Lung (tissue), 12 donors: ENCODE measurements around the gene PBRM1. TPM values are rescaled to one million over a fixed set of nuclear protein-coding genes. Genes with fewer than 3 reads are reported as not detected.
"Not testable (repeated sequence)": the region's sequence is repeated elsewhere in the genome, so short reads cannot be mapped to it uniquely, and the experiment has no call there.

Experiments
- ATAC-seq: fragments of 200-7000 bp; cut with Tn5 transposase; one replicate; pipeline ENCODE4 v1.9.1; 2020; ENCODE audit warnings: moderate number of reproducible peaks; ENCODE audit not compliant: insufficient read depth, low FRiP score
- DNase-seq, 3 donors: peaks; one replicate each; pipeline ENCODE4 v3.0.0-alpha.2; 2013 to 2017
- H3K27ac ChIP-seq, 2 donors: one replicate each; pipeline ENCODE4 v1.5.1; 2013; ENCODE audit warnings: mild to moderate bottlenecking in 2 of 2, moderate library complexity in 2 of 2, control low read depth in 1 of 2, inconsistent platforms in 1 of 2, low read depth in 1 of 2, low read length in 1 of 2
- H3K27me3 ChIP-seq, 3 donors: one replicate each; pipeline ENCODE4 v1.5.1; 2013; ENCODE audit warnings: low read length in 2 of 3; ENCODE audit not compliant: control insufficient read depth in 3 of 3, insufficient read depth in 3 of 3
- H3K36me3 ChIP-seq, 4 donors: one replicate each; pipeline ENCODE4 v1.5.1; 2013; ENCODE audit warnings: low read length in 4 of 4, mild to moderate bottlenecking in 1 of 4, moderate library complexity in 1 of 4; ENCODE audit not compliant: control insufficient read depth in 4 of 4, insufficient read depth in 4 of 4
- H3K4me1 ChIP-seq, 5 donors: one replicate each; pipeline ENCODE4 v1.5.1; 2013; ENCODE audit warnings: low read length in 5 of 5, mild to moderate bottlenecking in 2 of 5, moderate library complexity in 1 of 5; ENCODE audit not compliant: control insufficient read depth in 5 of 5, insufficient read depth in 5 of 5
- H3K4me3 ChIP-seq: one replicate; pipeline ENCODE4 v1.5.1; 2013; ENCODE audit warnings: mild to moderate bottlenecking, control low read depth, moderate library complexity
- H3K9ac ChIP-seq, 2 donors: one replicate each; pipeline ENCODE4 v1.5.1; 2013; ENCODE audit warnings: low read length in 2 of 2, control low read depth in 1 of 2; ENCODE audit not compliant: insufficient read depth in 1 of 2
- H3K9me3 ChIP-seq, 4 donors: one replicate each; pipeline ENCODE4 v1.5.1; 2013; ENCODE audit warnings: low read length in 3 of 4, mild to moderate bottlenecking in 1 of 4, moderate library complexity in 1 of 4; ENCODE audit not compliant: control insufficient read depth in 4 of 4, insufficient read depth in 3 of 4
- WGBS, 2 donors: extraction: QIAGEN DNeasy Blood & Tissue Kit; methylation state at CpG; one replicate each; pipeline ENCODE4 v1.1.7; 2013; 5-methylcytosine and 5-hydroxymethylcytosine counted together
- polyA plus RNA-seq, 2 donors: library from polyadenylated mRNA; stranded (reverse); fragments of 200-250 nt; gene quantifications; one replicate each; pipeline ENCODE4 v1.2.1, GENCODE V29; 2013
- total RNA-seq, 2 donors: library from RNA; depleted of rRNA in 1 of 2; stranded (reverse); fragments of >200 nt in 1 of 2; gene quantifications; one replicate each; pipeline ENCODE4 v1.2.1, GENCODE V29; 2014 to 2021
- TF ChIP-seq, protein P1 (sequence below): IDR thresholded peaks from 2 replicates; pipeline ENCODE4 v1.5.1; 2012; ENCODE audit warnings: mild to moderate bottlenecking; ENCODE audit errors: control extremely low read depth, extremely low read depth
- donor health status: control.
- donor health status: control.
- donor health status: Bipolar disorder and iron deficiency.
- donor health status: healthy.
- donor health status: DM: yes; HTN: yes; CAD: no.

PBRM1 gene
- total and polyA plus RNA-seq, 4 donors: 9.8 to 92.8 (median 40.7) TPM

- Histone ChIP-seq H3K27ac (no peak overlapping the region), H3K4me1 (peaks cover 1 to 14% (median 6%) of the 10 kb centered on the region in 5 donors), H3K4me3 (no peak overlapping the region), H3K27me3 (no peaks in the 10 kb centered on the region), H3K9ac (no peak overlapping the region), H3K36me3 (peaks cover 11 to 44% (median 18%) of the 10 kb centered on the region in 4 donors), H3K9me3 (no peaks in the 10 kb centered on the region)
- ATAC-seq (no peak), DNase-seq (peak in 1 of 3 donors; percentile 25)
- WGBS, 2 donors: 80 to 81% methylated on average over 3 of the region's 3 CpGs
- TF ChIP-seq, protein P1, sequence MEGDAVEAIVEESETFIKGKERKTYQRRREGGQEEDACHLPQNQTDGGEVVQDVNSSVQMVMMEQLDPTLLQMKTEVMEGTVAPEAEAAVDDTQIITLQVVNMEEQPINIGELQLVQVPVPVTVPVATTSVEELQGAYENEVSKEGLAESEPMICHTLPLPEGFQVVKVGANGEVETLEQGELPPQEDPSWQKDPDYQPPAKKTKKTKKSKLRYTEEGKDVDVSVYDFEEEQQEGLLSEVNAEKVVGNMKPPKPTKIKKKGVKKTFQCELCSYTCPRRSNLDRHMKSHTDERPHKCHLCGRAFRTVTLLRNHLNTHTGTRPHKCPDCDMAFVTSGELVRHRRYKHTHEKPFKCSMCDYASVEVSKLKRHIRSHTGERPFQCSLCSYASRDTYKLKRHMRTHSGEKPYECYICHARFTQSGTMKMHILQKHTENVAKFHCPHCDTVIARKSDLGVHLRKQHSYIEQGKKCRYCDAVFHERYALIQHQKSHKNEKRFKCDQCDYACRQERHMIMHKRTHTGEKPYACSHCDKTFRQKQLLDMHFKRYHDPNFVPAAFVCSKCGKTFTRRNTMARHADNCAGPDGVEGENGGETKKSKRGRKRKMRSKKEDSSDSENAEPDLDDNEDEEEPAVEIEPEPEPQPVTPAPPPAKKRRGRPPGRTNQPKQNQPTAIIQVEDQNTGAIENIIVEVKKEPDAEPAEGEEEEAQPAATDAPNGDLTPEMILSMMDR: no peak
Observed at GRCh38 chr3:52679199-52679538, 6.5 kb downstream of the PBRM1 start.

DNA sequence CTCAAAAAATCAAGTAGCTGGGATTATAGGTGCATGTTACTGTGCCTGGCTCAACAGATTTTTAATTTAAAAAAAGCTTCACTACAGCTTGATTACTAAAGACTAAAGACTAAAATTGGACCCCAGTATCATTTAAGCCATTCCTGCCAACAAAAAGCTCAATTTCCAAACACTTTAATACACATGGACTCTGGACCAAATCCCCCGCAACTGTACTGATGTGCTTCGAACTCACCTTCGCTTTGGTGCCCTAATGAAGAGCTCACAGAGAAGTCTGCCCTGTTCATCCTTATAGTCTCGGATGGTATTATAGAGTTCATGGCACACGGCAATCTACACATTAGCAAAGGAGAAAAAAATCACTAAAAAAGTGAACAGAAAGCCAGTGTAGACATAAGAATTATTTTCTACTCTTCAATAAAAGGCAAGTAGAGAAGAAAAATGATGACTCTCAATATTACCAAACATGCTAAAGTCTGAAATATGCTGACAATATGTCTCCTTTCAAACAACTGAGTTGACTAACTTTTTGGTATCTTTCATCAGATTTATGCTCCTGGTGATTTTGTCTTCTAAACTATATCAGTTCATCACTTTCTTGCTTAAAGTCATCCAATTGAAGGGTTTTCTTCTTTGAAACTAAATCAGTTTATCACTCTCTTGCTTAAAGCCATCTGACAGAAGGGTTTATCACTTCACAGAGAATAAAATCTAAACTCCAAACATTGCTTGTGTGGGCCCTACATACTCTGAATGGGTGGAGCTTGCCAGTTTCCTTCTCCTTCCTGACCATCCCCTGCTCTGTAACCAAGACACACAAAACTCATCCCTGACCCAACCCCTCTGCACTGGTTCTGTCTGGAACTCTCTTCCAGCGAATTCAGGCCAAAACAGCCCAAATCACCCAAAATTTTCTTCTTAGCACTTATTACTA is 7.2 kb downstream of the PBRM1 start:
- Histone ChIP-seq H3K27me3 (no peaks in the 10 kb centered on the region), H3K4me1 (peaks cover 0 to 11% (median 6%) of the 10 kb centered on the region in 5 donors), H3K4me3 (no peak overlapping the region), H3K36me3 (peaks cover 11 to 46% (median 18%) of the 10 kb centered on the region in 4 donors), H3K9me3 (no peaks in the 10 kb centered on the region), H3K9ac (no peak overlapping the region), H3K27ac (no peak overlapping the region)
- ATAC-seq: no peak
- 97 to 99% methylated on average over 6 of the region's 6 CpGs for WGBS, 2 donors
- no peak for DNase-seq
- TF ChIP-seq, protein P1: no peak

- not testable (repeated sequence) for DNase-seq, H3K27ac ChIP-seq, H3K4me3 ChIP-seq, H3K27me3 ChIP-seq, H3K9ac ChIP-seq, ATAC-seq, H3K9me3 ChIP-seq
- Histone ChIP-seq H3K4me1 (peaks cover 0 to 11% (median 0%) of the 10 kb centered on the region in 5 donors), H3K36me3 (peaks cover 17 to 58% (median 24%) of the 10 kb centered on the region in 4 donors)
- WGBS, 2 donors: 86 to 91% methylated on average over 3 of the region's 3 CpGs
Observed at GRCh38 chr3:52676201-52676600, 9.5 kb downstream of the PBRM1 start.

DNA sequence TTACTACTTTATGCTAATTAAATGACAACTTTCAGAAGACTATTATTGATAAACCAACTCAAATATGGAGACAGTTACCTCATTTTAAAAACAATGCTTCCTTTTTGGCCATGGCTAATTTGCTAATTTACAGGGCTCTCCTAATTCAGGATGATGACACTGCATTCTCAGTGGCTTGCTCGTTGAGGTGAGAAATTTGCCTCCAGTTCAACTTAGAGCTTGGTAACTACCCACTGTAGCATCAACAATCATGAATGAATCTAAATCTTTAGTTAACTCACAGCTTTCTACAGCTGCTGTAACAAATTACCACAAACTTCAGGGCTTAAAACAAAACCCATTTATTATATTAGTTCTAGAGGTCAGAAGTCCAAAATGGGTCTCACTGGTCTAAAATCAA is 14.0 kb downstream of the PBRM1 start:
- H3K9ac ChIP-seq: no peak overlapping the region
- DNase-seq: no peak
- no peak for ATAC-seq
- no peak overlapping the region for H3K27ac ChIP-seq
- no peak overlapping the region for H3K4me3 ChIP-seq
- peaks cover 13 to 48% (median 18%) of the 10 kb centered on the region in 4 donors for H3K36me3 ChIP-seq
- H3K27me3 ChIP-seq: no peaks in the 10 kb centered on the region
- WGBS, 2 donors: 41 to 46% methylated on average over 1 of the region's 1 CpG
- TF ChIP-seq, protein P1: no peak
- H3K4me1 ChIP-seq: peaks cover 0 to 9% (median 0%) of the 10 kb centered on the region in 5 donors
- H3K9me3 ChIP-seq: no peaks in the 10 kb centered on the region
